Measurements from ENCODE around the gene ASAH2. TPM values are rescaled to one million over a fixed set of nuclear protein-coding genes. Genes with fewer than 3 reads are reported as not detected.

Gene ASAH2
- polyA plus RNA-seq, 1 donor from 2014 or later: 4.3 TPM

DNA sequence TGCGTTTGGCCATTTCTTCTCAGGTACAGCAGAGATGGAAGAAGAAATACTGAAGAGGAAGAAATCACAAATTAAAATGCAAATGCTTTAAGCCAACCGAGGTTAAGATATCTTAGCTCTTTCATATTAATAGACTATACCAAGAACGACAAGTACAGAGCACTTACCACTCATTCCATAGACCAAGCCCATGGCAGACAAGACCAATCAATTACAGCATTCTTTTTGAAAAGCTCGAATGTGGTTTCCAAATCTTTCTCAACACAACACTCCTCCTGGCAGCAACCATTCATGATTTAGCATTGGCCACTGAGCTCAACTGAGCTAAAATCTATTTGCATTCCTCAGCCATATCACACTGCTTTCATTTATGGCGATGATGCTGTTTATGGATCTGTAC lies 2.7 kb downstream of the ASAH2 start:
- no peaks in the 10 kb centered on the region for H3K9me3 ChIP-seq (ENCODE audit: low read length)
- H3K4me2 ChIP-seq (ENCODE audit: low read length): no peak overlapping the region
- no peak overlapping the region for H3K27ac ChIP-seq (ENCODE audit: low read length)
- H2AFZ ChIP-seq (ENCODE audit: low read depth, low read length): no peak overlapping the region
- no peaks in the 10 kb centered on the region for H4K20me1 ChIP-seq (ENCODE audit: insufficient read depth)
- H3K9ac ChIP-seq (ENCODE audit: low read length): no peak overlapping the region
- no peaks in the 10 kb centered on the region for H3K9me2 ChIP-seq (ENCODE audit: insufficient read depth, low read length)
- H3K79me2 ChIP-seq (replicated peaks; ENCODE audit: insufficient read depth, low read length): no peaks in the 10 kb centered on the region
- no peaks in the 10 kb centered on the region for H3K36me3 ChIP-seq (ENCODE audit: insufficient read depth, low read length)
- H3K27me3 ChIP-seq (ENCODE audit: insufficient read depth, low read depth, low read length): no peaks in the 10 kb centered on the region
- H3K4me3 ChIP-seq (ENCODE audit: low read length): no peak overlapping the region
- H3F3A ChIP-seq (ENCODE audit: insufficient read depth, low read length, poor library complexity, severe bottlenecking): no peaks in the 10 kb centered on the region
- TF ChIP-seq TAF1 (IDR thresholded peaks at IDR 0.05; ENCODE audit: low read depth): no peak
- TF ChIP-seq, protein P1, sequence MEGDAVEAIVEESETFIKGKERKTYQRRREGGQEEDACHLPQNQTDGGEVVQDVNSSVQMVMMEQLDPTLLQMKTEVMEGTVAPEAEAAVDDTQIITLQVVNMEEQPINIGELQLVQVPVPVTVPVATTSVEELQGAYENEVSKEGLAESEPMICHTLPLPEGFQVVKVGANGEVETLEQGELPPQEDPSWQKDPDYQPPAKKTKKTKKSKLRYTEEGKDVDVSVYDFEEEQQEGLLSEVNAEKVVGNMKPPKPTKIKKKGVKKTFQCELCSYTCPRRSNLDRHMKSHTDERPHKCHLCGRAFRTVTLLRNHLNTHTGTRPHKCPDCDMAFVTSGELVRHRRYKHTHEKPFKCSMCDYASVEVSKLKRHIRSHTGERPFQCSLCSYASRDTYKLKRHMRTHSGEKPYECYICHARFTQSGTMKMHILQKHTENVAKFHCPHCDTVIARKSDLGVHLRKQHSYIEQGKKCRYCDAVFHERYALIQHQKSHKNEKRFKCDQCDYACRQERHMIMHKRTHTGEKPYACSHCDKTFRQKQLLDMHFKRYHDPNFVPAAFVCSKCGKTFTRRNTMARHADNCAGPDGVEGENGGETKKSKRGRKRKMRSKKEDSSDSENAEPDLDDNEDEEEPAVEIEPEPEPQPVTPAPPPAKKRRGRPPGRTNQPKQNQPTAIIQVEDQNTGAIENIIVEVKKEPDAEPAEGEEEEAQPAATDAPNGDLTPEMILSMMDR (IDR thresholded peaks at IDR 0.05; ENCODE audit: poor library complexity, severe bottlenecking): no peak
- no peak for TF ChIP-seq RAD21 (conservative IDR thresholded peaks at IDR 0.05)
- no peak for TF ChIP-seq REST (IDR thresholded peaks at IDR 0.05; ENCODE audit: borderline replicate concordance)
- TF ChIP-seq MXI1 (conservative IDR thresholded peaks at IDR 0.05; ENCODE audit: poor library complexity, severe bottlenecking): no peak
- TF ChIP-seq SMC3 (conservative IDR thresholded peaks at IDR 0.05; ENCODE audit: poor library complexity): no peak
- TF ChIP-seq POLR2AphosphoS5 (IDR thresholded peaks at IDR 0.05): no peak
- TF ChIP-seq EP300 (conservative IDR thresholded peaks at IDR 0.05; ENCODE audit: poor library complexity, severe bottlenecking): no peak

GRCh38 chr10:50248062-50248461 lies 3.3 kb downstream of the ASAH2 start:
- Histone ChIP-seq H3K27me3 (ENCODE audit: insufficient read depth, low read depth, low read length) (no peaks in the 10 kb centered on the region), H3K27ac (ENCODE audit: low read length) (no peak overlapping the region), H3K4me3 (ENCODE audit: low read length) (no peak overlapping the region), H2AFZ (ENCODE audit: low read depth, low read length) (no peak overlapping the region), H4K20me1 (ENCODE audit: insufficient read depth) (no peaks in the 10 kb centered on the region), H3K36me3 (ENCODE audit: insufficient read depth, low read length) (no peaks in the 10 kb centered on the region), H3F3A (ENCODE audit: insufficient read depth, low read length, poor library complexity, severe bottlenecking) (no peaks in the 10 kb centered on the region), H3K9ac (ENCODE audit: low read length) (no peak overlapping the region), H3K9me2 (ENCODE audit: insufficient read depth, low read length) (no peaks in the 10 kb centered on the region), H3K9me3 (ENCODE audit: low read length) (no peaks in the 10 kb centered on the region), H3K79me2 (replicated peaks; ENCODE audit: insufficient read depth, low read length) (no peaks in the 10 kb centered on the region), H3K4me2 (ENCODE audit: low read length) (no peak overlapping the region)
- TF ChIP-seq, protein P1 (IDR thresholded peaks at IDR 0.05; ENCODE audit: poor library complexity, severe bottlenecking): no peak
- TF ChIP-seq POLR2AphosphoS5 (IDR thresholded peaks at IDR 0.05) (no peak), SMC3 (conservative IDR thresholded peaks at IDR 0.05; ENCODE audit: poor library complexity) (no peak)

Measured in neural cell (in vitro differentiated cells).